Liver (tissue), 2 donors: ENCODE data around the gene PDE4D.
"Not testable (repeated sequence)": the region's sequence is repeated elsewhere in the genome, so short reads cannot be mapped to it uniquely, and the experiment has no call there.

ENCODE experiments used
- RXRA ChIP-seq, 2 donors: IDR thresholded peaks; 2 replicates each; pipeline ENCODE4 v1.6.1; 2017 to 2018; ENCODE audit warnings: antibody characterized with exemption in 2 of 2, mild to moderate bottlenecking in 1 of 2
- TF ChIP-seq, protein P1 (sequence below): IDR thresholded peaks from 2 replicates; pipeline ENCODE4 v1.6.1; 2016; ENCODE audit warnings: antibody characterized with exemption
- donor health status: healthy.

DNA sequence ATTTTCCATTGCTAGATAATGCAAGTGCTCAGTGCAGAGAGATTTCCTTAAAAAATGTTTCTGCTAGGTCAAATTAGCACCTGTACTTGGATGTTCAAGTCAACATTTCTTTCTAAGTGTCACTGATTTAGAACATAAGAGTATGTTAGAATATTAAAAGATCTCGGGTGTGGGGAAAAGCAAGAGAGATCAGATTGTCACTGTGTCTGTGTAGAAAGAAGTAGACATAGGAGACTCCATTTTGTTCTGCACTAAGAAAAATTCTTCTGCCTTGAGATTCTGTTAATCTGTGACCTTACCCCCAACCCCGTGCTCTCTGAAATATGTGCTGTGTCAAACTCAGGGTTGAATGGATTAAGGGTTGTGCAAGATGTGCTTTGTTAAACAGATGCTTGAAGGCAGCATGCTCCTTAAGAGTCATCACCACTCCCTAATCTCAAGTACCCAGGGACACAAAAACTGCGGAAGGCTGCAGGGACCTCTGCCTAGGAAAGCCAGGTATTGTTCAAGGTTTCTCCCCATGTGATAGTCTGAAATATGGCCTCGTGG lies 429.8 kb downstream of the PDE4D start:
- not testable (repeated sequence) for TF ChIP-seq RXRA (IDR thresholded peaks at IDR 0.05)
- TF ChIP-seq, protein P1, sequence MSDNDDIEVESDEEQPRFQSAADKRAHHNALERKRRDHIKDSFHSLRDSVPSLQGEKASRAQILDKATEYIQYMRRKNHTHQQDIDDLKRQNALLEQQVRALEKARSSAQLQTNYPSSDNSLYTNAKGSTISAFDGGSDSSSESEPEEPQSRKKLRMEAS = not testable (repeated sequence)
